Suprapubic skin (tissue), 4 donors: ENCODE data around the gene ADGRE1.

Experiments used
- CTCF ChIP-seq, 2 donors: fragments of 200-600 bp in 1 of 2; fragments of 450-650 bp in 1 of 2; sonication (generic) in 1 of 2; IDR thresholded peaks; one replicate each; pipeline ENCODE4 v1.5.1; 2016 to 2019; ENCODE audit warnings: antibody characterized with exemption in 2 of 2, mild to moderate bottlenecking in 1 of 2, moderate library complexity in 1 of 2
- EP300 ChIP-seq: sonication (generic); formaldehyde crosslinking; IDR thresholded peaks from one replicate; pipeline ENCODE4 v1.6.1; 2017; ENCODE audit warnings: antibody characterized with exemption
- POLR2A ChIP-seq, 2 donors: fragments of 450-650 bp; IDR thresholded peaks; one replicate each; pipeline ENCODE4 v1.6.1; 2017; ENCODE audit warnings: antibody characterized with exemption in 2 of 2, mild to moderate bottlenecking in 2 of 2, moderate library complexity in 2 of 2
- POLR2AphosphoS5 ChIP-seq, 3 donors: sonication (generic); formaldehyde crosslinking; IDR thresholded peaks; one replicate each; pipeline ENCODE4 v1.6.1; 2017; ENCODE audit warnings: antibody characterized with exemption in 3 of 3

- TF ChIP-seq POLR2A (IDR thresholded peaks at IDR 0.05) (no peak), CTCF (IDR thresholded peaks at IDR 0.05) (no peak), POLR2AphosphoS5 (IDR thresholded peaks at IDR 0.05) (no peak), EP300 (no peak)
Observed at GRCh38 chr19:6848986-6849385, 38.4 kb upstream of the ADGRE1 start.
